ENCODE data around the gene LDAH.
"Not testable (repeated sequence)": the region's sequence is repeated elsewhere in the genome, so short reads cannot be mapped to it uniquely, and the experiment has no call there.

Gene LDAH

DNA sequence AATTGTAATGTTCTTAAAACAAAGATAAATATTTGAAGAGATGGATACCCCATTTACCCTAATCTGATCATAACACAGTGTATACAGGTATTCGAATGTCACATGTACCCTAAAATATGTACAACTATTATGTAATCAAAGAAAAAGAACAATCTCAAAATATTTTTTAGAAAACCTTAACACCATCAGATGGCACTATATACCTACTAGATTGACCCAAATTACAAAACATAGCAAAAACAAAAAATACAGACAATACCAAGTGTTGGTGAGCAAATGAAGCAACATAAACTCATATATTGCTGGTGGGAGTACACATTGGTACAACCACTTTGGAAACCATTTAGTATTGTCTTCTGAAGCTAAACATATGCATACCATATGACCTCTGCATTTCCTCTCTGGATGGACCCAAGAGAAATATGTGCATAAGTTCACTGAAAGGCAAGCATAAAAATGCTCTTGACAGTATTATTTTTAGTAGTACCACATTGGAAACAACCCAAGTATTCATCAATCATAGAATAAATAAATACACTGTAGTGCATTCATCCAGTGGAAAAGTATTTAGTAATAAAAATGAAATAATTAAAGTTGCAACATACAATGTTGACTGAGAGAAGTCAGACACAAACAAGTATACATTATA lies 100.2 kb downstream of the LDAH start:
- Mint-ChIP-seq H3K27ac (no peak overlapping the region), H3K9me3 (peaks cover 1% of the 10 kb centered on the region), H3K4me3 (no peak overlapping the region), H3K4me1 (ENCODE audit: low read depth) (peaks cover 3% of the 10 kb centered on the region), H3K36me3 (ENCODE audit: low read depth) (peaks cover 78% of the 10 kb centered on the region), H3K27me3 (no peaks in the 10 kb centered on the region)
- DNase-seq: no peak

DNA sequence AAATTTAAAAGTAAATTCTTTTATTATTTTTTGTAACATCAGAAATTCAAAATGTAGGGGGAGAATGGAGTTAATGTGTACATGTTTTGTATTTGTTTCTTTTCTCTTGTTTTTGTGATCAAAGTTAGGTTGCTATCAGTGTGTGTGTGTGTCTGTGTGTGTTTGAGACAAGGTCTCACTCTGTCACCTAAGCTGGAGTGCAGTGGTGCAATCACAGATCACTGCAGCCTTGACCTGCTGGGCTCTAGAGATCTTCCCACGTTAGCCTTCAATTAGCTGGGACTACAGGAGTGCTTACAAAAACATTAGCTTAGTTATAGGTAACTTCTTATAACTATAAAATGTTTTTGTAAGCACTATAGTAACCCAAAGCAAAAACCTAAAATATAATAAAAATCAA lies 105.3 kb downstream of the LDAH start:
- Mint-ChIP-seq H3K9me3 (peaks cover 9% of the 10 kb centered on the region), H3K4me3 (no peak overlapping the region), H3K36me3 (ENCODE audit: low read depth) (peaks cover 74% of the 10 kb centered on the region), H3K27me3 (no peaks in the 10 kb centered on the region), H3K27ac (no peak overlapping the region), H3K4me1 (ENCODE audit: low read depth) (peaks cover 3% of the 10 kb centered on the region)
- no peak for DNase-seq

DNA sequence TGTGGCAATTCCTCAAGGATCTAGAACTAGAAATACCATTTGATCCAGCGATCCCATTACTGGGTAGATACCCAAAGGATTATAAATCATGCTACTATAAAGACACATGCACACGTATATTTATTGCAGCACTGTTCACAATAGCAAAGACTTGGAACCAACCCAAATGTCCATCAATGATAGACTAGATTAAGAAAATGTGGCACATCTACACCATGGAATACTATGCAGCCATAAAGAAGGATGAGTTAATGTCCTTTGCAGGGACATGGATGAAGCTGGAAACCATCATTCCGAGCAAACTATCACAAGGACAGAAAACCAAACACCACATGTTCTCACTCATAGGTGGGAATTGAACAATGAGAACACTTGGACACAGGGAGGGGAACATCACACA lies 106.7 kb downstream of the LDAH start:
- not testable (repeated sequence) for H3K27ac Mint-ChIP-seq; H3K9me3 Mint-ChIP-seq; DNase-seq; H3K4me3 Mint-ChIP-seq; H3K27me3 Mint-ChIP-seq; H3K4me1 Mint-ChIP-seq (ENCODE audit: low read depth)
- peaks cover 70% of the 10 kb centered on the region for H3K36me3 Mint-ChIP-seq (ENCODE audit: low read depth)

DNA sequence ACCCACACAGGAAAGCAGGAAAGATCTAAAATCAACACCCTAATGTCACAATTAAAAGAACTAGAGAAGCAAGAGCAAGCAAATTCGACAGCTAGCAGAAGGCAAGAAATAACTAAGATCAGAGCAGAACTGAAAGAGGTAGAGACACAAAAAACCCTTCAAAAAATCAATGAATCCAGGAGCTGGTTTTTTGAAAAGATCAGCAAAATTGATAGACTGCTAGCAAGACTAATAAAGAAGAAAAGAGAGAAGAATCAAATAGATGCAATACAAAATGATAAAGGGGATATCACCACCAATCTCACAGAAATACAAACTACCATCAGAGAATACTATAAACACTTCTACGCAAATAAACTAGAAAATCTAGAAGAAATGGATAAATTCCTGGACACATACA lies 108.5 kb downstream of the LDAH start:
- DNase-seq; H3K9me3 Mint-ChIP-seq; H3K4me3 Mint-ChIP-seq; H3K27ac Mint-ChIP-seq; H3K4me1 Mint-ChIP-seq (ENCODE audit: low read depth); H3K27me3 Mint-ChIP-seq: not testable (repeated sequence)
- peaks cover 68% of the 10 kb centered on the region for H3K36me3 Mint-ChIP-seq (ENCODE audit: low read depth)

DNA sequence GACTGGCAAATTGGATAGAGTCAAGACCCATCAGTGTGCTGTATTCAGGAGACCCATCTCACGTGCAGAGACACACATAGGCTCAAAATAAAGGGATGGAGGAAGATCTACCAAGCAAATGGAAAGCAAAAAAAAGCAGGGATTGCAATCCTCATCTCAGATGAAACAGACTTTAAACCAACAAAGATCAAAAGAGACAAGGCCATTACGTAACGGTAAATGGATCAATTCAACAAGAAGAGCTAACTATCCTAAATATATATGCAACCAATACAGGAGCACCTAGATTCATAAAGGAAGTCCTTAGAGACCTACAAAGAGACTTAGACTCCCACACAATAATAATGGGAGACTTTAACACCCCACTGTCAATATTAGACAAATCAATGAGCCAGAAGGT lies 109.3 kb downstream of the LDAH start:
- not testable (repeated sequence) for DNase-seq, H3K27me3 Mint-ChIP-seq, H3K27ac Mint-ChIP-seq

DNA sequence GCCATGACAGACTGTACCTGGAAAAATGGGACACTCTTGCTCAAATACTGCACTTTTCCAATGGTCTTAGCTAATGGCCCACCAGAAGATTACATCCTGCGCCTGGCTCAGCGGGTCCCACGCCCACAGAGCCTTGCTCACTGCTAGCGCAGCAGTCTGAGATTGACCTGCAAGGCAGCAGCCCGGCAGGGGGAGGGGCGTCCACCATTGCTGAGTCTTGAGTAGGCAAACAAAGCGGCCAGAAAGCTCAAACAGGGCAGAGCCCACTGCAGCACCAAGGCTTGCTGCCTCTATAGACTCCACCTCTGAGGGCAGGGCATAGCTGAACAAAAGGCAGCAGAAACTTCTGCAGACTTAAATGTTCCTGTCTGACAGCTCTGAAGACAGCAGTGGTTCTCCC lies 111.3 kb downstream of the LDAH start:
- peaks cover 53% of the 10 kb centered on the region for H3K36me3 Mint-ChIP-seq (ENCODE audit: low read depth)

More for the DNA sequence above, 109.3 kb downstream of the LDAH start:
- not testable (repeated sequence) for H3K4me3 Mint-ChIP-seq; H3K4me1 Mint-ChIP-seq (ENCODE audit: low read depth); H3K9me3 Mint-ChIP-seq
- H3K36me3 Mint-ChIP-seq (ENCODE audit: low read depth): peaks cover 68% of the 10 kb centered on the region

DNA sequence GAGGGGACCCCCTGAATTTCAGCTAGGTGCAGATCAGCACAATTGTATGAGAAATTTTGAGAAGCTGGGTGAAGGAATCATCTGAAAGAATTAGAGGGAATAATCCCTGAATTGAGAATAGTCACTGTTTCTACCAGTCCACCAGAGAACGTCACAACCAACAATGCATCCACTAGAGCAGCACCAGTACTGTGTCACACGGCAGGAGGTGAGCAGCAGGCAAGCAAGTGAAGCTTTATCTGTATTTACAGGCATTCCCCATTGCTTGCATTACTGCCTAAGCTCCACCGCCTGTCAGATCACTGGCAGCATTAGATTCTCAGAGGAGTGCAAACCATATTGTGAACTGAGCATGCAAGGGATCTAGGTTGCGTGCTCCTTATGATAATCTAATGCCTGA lies 115.3 kb downstream of the LDAH start:
- no peak for DNase-seq
- Mint-ChIP-seq H3K36me3 (ENCODE audit: low read depth) (peaks cover 34% of the 10 kb centered on the region), H3K27ac (no peak overlapping the region), H3K4me1 (ENCODE audit: low read depth) (peaks cover 1% of the 10 kb centered on the region), H3K9me3 (no peaks in the 10 kb centered on the region), H3K4me3 (no peak overlapping the region), H3K27me3 (no peaks in the 10 kb centered on the region)

More for the DNA sequence above, 111.3 kb downstream of the LDAH start:
- not testable (repeated sequence) for DNase-seq; H3K27ac Mint-ChIP-seq; H3K9me3 Mint-ChIP-seq; H3K4me1 Mint-ChIP-seq (ENCODE audit: low read depth); H3K4me3 Mint-ChIP-seq; H3K27me3 Mint-ChIP-seq

DNA sequence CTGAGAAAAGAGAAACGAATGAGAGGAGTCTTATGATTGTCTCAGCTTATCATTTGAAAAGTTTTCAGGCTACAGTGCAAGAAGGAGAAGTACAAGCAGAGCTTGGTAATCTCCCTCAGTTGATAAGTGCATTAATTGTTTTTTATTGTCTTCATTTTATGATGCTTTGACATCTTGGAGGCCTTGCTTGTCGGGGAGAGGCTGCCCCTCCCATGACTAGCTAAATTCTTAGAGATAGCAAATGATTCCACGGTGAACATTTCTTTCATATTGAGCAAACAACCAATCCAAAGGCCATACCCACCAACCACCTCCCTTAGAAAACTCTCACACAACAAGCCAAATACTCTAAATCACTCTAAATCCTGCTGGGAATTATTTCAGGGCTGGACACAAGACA lies 116.1 kb downstream of the LDAH start:
- no peak overlapping the region for H3K4me3 Mint-ChIP-seq
- no peak for DNase-seq
- no peaks in the 10 kb centered on the region for H3K27me3 Mint-ChIP-seq
- H3K27ac Mint-ChIP-seq: no peak overlapping the region
- peaks cover 1% of the 10 kb centered on the region for H3K4me1 Mint-ChIP-seq (ENCODE audit: low read depth)
- H3K9me3 Mint-ChIP-seq: no peaks in the 10 kb centered on the region
- peaks cover 32% of the 10 kb centered on the region for H3K36me3 Mint-ChIP-seq (ENCODE audit: low read depth)

DNA sequence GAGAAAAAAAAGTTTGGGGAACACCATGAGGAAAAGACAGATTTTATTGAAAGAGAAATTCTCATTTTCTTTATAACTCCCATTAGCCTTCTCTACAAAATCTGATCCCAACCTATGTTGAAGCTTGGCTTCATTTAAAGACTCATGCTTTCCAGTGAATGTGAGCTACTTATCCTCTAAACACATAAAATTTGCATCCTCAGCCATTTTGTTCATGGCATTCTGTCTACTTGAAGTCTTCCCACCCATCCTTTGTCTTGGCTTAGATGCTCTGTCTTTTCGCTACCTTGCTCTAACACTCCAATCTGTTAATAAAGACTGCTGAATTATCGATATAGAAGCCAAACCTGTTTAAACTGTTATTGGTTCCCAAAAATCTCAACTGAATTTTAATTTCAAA lies 116.7 kb downstream of the LDAH start:
- H3K27ac Mint-ChIP-seq: no peak overlapping the region
- no peaks in the 10 kb centered on the region for H3K4me1 Mint-ChIP-seq (ENCODE audit: low read depth)
- H3K4me3 Mint-ChIP-seq: no peak overlapping the region
- H3K36me3 Mint-ChIP-seq (ENCODE audit: low read depth): peaks cover 32% of the 10 kb centered on the region
- no peak for DNase-seq
- H3K27me3 Mint-ChIP-seq: no peaks in the 10 kb centered on the region
- H3K9me3 Mint-ChIP-seq: no peaks in the 10 kb centered on the region

DNA sequence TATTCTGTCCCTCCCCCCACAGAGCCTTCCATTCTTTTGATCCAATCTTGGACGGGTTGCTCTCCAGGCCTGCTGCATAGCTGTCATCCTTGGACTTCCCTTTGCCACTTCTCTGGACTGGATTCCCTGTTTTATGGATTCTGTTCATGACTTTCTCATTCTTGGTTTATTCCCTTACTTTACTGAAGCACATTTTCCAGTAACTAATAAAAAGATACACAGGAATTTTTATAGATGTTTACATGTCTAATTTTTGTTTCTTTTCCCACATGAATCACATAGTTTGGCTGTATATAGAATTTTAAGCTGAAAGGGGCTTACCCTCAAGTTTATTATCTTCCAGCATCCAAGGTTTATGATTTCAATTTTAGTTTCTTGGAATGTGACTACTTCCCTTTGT lies 118.0 kb downstream of the LDAH start:
- H3K36me3 Mint-ChIP-seq (ENCODE audit: low read depth): peaks cover 35% of the 10 kb centered on the region
- no peaks in the 10 kb centered on the region for H3K9me3 Mint-ChIP-seq
- no peaks in the 10 kb centered on the region for H3K4me1 Mint-ChIP-seq (ENCODE audit: low read depth)
- no peak overlapping the region for H3K4me3 Mint-ChIP-seq
- no peaks in the 10 kb centered on the region for H3K27me3 Mint-ChIP-seq
- no peak overlapping the region for H3K27ac Mint-ChIP-seq
- DNase-seq: no peak

DNA sequence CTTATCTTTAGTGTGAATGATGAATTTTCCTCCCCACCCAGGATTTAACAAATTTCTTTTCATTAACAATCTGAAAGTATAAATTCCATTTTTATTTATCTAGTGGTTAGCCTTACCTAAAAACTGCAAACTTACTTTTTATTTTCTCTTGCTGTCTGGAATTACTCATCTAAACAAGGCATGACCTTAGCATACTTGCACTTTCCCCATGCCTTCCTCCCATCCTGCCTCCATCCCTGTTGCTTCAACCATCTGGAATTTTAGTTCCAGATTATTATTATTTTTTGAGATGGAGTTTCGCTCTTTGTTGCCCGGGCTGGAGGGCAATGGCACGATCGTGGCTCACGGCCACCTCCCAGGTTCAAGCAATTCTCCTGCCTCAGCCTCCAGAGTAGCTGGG lies 120.3 kb downstream of the LDAH start:
- Mint-ChIP-seq H3K9me3 (no peaks in the 10 kb centered on the region), H3K4me1 (ENCODE audit: low read depth) (no peaks in the 10 kb centered on the region), H3K27ac (no peak overlapping the region), H3K4me3 (no peak overlapping the region), H3K36me3 (ENCODE audit: low read depth) (peaks cover 42% of the 10 kb centered on the region), H3K27me3 (no peaks in the 10 kb centered on the region)
- no peak for DNase-seq

DNA sequence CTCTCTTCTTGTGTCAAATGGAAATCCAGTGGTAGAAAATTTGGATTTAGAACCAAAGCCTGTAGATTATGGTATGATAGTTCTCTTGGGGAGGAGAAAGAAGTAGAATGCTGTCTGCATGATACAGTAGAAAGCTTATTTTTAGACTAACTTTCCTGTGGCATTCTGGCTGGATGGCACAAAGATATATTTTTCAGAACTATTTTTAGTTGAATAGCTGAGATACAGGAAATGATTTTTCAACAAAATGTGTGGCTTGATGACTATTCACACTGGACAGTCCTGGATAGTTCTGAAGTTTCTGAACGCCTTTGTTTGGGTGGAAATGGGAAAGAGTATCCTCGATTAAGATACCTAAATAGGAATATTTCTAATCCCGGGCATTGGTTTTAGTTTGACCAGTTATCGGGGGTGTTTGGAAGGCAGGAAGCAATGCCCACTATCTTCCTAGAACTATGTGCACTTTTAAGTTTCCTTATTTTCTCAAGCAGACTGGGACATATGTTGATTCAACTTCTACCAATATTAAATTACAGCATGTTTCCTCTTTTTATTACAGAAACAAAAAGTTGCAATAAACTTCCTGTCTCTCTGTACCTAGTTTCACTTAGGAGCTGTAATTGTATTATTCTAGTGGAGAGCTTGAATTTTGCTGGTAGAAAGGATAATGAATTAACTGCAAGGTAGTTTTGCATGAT lies 123.8 kb downstream of the LDAH start:
- H3K36me3 Mint-ChIP-seq (ENCODE audit: low read depth): peaks cover 58% of the 10 kb centered on the region
- no peak overlapping the region for H3K4me3 Mint-ChIP-seq
- no peaks in the 10 kb centered on the region for H3K9me3 Mint-ChIP-seq
- H3K27me3 Mint-ChIP-seq: no peaks in the 10 kb centered on the region
- H3K4me1 Mint-ChIP-seq (ENCODE audit: low read depth): no peaks in the 10 kb centered on the region
- DNase-seq: no peak
- H3K27ac Mint-ChIP-seq: no peak overlapping the region

DNA sequence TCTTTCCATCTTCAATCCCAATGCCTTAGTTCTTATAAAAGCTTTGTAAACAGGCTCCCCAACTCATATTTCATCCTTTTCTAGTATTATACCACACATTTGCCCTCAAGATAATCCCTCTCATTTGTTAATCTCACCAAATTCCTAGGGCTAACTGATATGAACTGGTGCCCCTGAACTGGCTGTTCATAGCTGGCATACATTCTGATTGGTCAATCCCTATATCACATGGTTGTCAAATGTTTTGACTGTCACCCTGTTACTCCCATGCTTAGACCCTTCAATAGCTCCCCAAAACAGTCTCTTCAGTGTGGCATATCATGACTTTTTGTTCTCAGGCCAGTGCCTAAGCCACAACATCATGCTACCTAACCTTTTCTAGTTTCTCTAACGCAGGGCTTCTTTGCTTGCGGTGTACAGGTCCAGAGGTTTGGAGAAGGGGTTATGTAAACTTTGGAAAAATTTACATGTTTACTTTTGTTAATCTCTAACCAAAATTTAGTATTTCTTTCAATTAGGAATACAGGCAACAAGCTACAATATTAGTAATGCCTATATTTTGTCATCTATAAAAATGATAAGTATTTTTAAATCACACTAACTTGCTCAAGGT lies 125.5 kb downstream of the LDAH start:
- Mint-ChIP-seq H3K27ac (no peak overlapping the region), H3K4me3 (no peak overlapping the region), H3K27me3 (no peaks in the 10 kb centered on the region), H3K9me3 (no peaks in the 10 kb centered on the region), H3K36me3 (ENCODE audit: low read depth) (peaks cover 66% of the 10 kb centered on the region), H3K4me1 (ENCODE audit: low read depth) (no peaks in the 10 kb centered on the region)
- DNase-seq: no peak

DNA sequence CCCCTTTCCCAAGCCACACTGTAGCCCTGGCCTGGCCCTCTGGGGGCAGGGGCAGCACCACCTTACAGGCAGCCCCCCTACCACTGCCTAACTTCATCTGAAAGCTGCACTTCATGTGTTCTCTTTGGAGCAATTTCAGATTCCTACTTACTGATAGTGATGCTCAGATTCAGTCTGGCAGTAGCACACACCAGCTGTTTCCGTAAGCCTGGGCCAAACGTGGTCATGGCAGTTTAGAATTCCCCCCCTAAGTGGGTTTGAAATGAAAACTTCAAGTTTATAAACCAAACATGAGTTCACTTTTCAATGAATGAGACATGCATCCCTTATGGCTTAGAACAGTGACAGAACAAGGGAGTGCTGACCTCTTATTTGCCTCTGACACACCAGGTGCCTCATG lies 126.5 kb downstream of the LDAH start:
- Mint-ChIP-seq H3K27me3 (no peaks in the 10 kb centered on the region), H3K4me3 (no peak overlapping the region), H3K36me3 (ENCODE audit: low read depth) (peaks cover 66% of the 10 kb centered on the region), H3K9me3 (no peaks in the 10 kb centered on the region), H3K27ac (no peak overlapping the region), H3K4me1 (ENCODE audit: low read depth) (no peaks in the 10 kb centered on the region)
- no peak for DNase-seq

DNA sequence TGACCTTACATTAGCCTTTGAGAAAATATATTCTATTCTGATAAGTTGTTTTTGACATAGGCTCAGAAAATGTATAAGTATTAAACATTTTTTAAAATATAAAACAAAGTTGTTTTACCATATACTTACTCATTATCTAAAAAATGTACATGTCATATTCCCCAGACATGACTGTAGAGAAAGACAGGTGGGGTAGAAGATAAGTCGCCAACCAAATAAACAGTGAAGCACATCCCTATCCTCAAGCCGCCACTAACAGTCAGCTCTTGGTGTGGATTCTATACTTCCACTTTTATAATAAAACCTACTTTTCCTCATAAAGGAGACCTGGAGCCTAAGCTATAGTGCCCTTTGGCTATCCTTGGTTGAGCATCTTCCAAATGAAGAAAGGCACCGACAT lies 129.6 kb downstream of the LDAH start:
- DNase-seq: no peak
- no peaks in the 10 kb centered on the region for H3K4me1 Mint-ChIP-seq (ENCODE audit: low read depth)
- H3K27ac Mint-ChIP-seq: no peak overlapping the region
- no peaks in the 10 kb centered on the region for H3K27me3 Mint-ChIP-seq
- no peak overlapping the region for H3K4me3 Mint-ChIP-seq
- H3K9me3 Mint-ChIP-seq: no peaks in the 10 kb centered on the region
- H3K36me3 Mint-ChIP-seq (ENCODE audit: low read depth): peaks cover 70% of the 10 kb centered on the region

All from activated T-cell treated with anti-CD3 and anti-CD28 coated beads, Interleukin-2, amount 50 U/mL, for 24 hours (primary cell).